ENCODE measurements around the gene YY2.

GRCh38 chrX:21856504-21856903 lies 717 bp downstream of the YY2 start:
- TF ChIP-seq EZH2 (IDR thresholded peaks at IDR 0.05; ENCODE audit: low read length, missing control alignments) (no peak), CTCF (conservative IDR thresholded peaks at IDR 0.05 in 1 of 2, IDR thresholded peaks at IDR 0.05 in 1 of 2; ENCODE audit: low read depth in 1 of 2, low read length in 2 of 2) (no peak)

Measured in fibroblast of lung (primary cell).